ENCODE data around the gene RFXAP.

Gene RFXAP

GRCh38 chr13:36818804-36819738 is at the start of gene RFXAP:
Gene RFXAP (plus strand): TSS chr13:36819222. CDS start chr13:36819358, 136 bp downstream.
- no peak for TF ChIP-seq CTCF (IDR thresholded peaks at IDR 0.05; ENCODE audit: low read length, missing control alignments)
- peak; percentile 90 for DNase-seq (ENCODE audit: low read depth)
- peak within 1 kb of the TSS; percentile 74 for H3K4me3 ChIP-seq (replicated peaks; ENCODE audit: low read depth, low read length)

- no peak for TF ChIP-seq CTCF (IDR thresholded peaks at IDR 0.05; ENCODE audit: low read length, missing control alignments)
- no peak overlapping the region for H3K4me3 ChIP-seq (replicated peaks; ENCODE audit: low read depth, low read length)
- no peak for DNase-seq (ENCODE audit: low read depth)
Measured at GRCh38 chr13:36769545-36769944, 49.5 kb upstream of the RFXAP start.

GRCh38 chr13:36770741-36771140 is 48.3 kb upstream of the RFXAP start:
- DNase-seq (ENCODE audit: low read depth): no peak
- H3K4me3 ChIP-seq (replicated peaks; ENCODE audit: low read depth, low read length): no peak overlapping the region
- TF ChIP-seq CTCF (IDR thresholded peaks at IDR 0.05; ENCODE audit: low read length, missing control alignments): no peak

- H3K4me3 ChIP-seq (replicated peaks; ENCODE audit: low read depth, low read length): no peak overlapping the region
- no peak for DNase-seq (ENCODE audit: low read depth)
- TF ChIP-seq CTCF (IDR thresholded peaks at IDR 0.05; ENCODE audit: low read length, missing control alignments): no peak
Measured at GRCh38 chr13:36772853-36773252, 46.2 kb upstream of the RFXAP start.

- no peak overlapping the region for H3K4me3 ChIP-seq (replicated peaks; ENCODE audit: low read depth, low read length)
- DNase-seq (ENCODE audit: low read depth): no peak
- no peak for TF ChIP-seq CTCF (IDR thresholded peaks at IDR 0.05; ENCODE audit: low read length, missing control alignments)
Measured at GRCh38 chr13:36774931-36775330, 44.1 kb upstream of the RFXAP start.

GRCh38 chr13:36776175-36776574 is 42.8 kb upstream of the RFXAP start:
- TF ChIP-seq CTCF (IDR thresholded peaks at IDR 0.05; ENCODE audit: low read length, missing control alignments): no peak
- H3K4me3 ChIP-seq (replicated peaks; ENCODE audit: low read depth, low read length): no peak overlapping the region
- DNase-seq (ENCODE audit: low read depth): no peak
